Tibial artery (tissue), 4 donors: ENCODE results near the gene AKAP13.

ENCODE experiments used
- DNase-seq, 2 donors: peaks; one replicate each; pipeline ENCODE4 v3.0.0-alpha.2; 2019
- H3K27ac ChIP-seq, 2 donors: fragments of 200-600 bp; sonication (generic) in 1 of 2; 1 replicate in 1 of 2; 2 replicates in 1 of 2; pipeline ENCODE4 v1.5.1; 2018 to 2019; ENCODE audit warnings: mild to moderate bottlenecking in 1 of 2
- H3K27me3 ChIP-seq, 2 donors: fragments of 200-600 bp; sonication (generic) in 1 of 2; one replicate each; pipeline versions ENCODE4 v1.5.1 to v1.6.0; 2016 to 2019
- H3K36me3 ChIP-seq, 3 donors: fragments of 200-600 bp; sonication (generic) in 2 of 3; one replicate each; pipeline ENCODE4 v1.5.1; 2016 to 2019; ENCODE audit warnings: mild to moderate bottlenecking in 2 of 3
- H3K4me1 ChIP-seq, 4 donors: fragments of 200-600 bp; sonication (generic) in 2 of 4; 1 replicate in 3 of 4; 2 replicates in 1 of 4; pipeline ENCODE4 v1.5.1; 2016 to 2019
- H3K4me3 ChIP-seq, 2 donors: fragments of 200-600 bp; sonication (generic) in 1 of 2; 1 replicate in 1 of 2; 2 replicates in 1 of 2; pipeline ENCODE4 v1.5.1; 2018 to 2019; ENCODE audit warnings: mild to moderate bottlenecking in 2 of 2
- H3K9me3 ChIP-seq, 3 donors: fragments of 200-600 bp; sonication (generic) in 1 of 3; one replicate each; pipeline ENCODE4 v1.5.1; 2016 to 2019
- intact Hi-C: fragments of 100-400 bp; cut with DNase I; formaldehyde crosslinking; loops from one replicate; pipeline ENCODE4 v1.15.0; 2023; ENCODE audit warnings: low total_unique reads
- TF ChIP-seq, protein P1 (sequence below), 2 experiments: fragments of 200-600 bp in 1 of 2; fragments of 450-650 bp in 1 of 2; IDR thresholded peaks; one replicate each; pipeline ENCODE4 v1.5.1; 2017 to 2019; ENCODE audit warnings: antibody characterized with exemption in 2 of 2, mild to moderate bottlenecking in 1 of 2, moderate library complexity in 1 of 2

Gene AKAP13

DNA sequence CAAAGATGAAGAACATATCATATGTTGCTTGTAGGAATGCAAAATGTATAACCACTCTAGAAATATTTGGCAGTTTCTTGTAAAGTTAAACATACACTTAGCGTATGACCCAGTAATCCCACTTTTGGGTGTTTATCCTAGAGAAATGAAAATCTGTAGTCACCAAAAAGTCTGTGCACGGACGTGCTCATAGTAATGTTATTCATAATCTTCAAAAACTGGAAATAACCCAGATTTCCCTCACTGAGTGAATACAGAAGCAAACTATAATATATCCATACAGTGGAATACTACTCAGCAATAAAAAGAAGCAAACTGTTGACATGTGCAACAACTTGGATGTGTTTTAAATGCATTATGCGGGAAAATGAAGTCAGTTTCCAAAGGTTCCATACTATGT is 155.9 kb downstream of the AKAP13 start:
- no peak for DNase-seq
- no peaks in the 10 kb centered on the region for H3K27me3 ChIP-seq
- TF ChIP-seq, protein P1, sequence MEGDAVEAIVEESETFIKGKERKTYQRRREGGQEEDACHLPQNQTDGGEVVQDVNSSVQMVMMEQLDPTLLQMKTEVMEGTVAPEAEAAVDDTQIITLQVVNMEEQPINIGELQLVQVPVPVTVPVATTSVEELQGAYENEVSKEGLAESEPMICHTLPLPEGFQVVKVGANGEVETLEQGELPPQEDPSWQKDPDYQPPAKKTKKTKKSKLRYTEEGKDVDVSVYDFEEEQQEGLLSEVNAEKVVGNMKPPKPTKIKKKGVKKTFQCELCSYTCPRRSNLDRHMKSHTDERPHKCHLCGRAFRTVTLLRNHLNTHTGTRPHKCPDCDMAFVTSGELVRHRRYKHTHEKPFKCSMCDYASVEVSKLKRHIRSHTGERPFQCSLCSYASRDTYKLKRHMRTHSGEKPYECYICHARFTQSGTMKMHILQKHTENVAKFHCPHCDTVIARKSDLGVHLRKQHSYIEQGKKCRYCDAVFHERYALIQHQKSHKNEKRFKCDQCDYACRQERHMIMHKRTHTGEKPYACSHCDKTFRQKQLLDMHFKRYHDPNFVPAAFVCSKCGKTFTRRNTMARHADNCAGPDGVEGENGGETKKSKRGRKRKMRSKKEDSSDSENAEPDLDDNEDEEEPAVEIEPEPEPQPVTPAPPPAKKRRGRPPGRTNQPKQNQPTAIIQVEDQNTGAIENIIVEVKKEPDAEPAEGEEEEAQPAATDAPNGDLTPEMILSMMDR (IDR thresholded peaks at IDR 0.05): no peak
- no peaks in the 10 kb centered on the region for H3K9me3 ChIP-seq
- H3K4me3 ChIP-seq: no peak overlapping the region
- peaks cover 0 to 12% (median 7%) of the 10 kb centered on the region in 3 donors for H3K36me3 ChIP-seq
- intact Hi-C loops: loop anchor here (5.0 kb wide), 1 partner anchor 41 kb away; no protein-coding TSS in a partner anchor
- H3K4me1 ChIP-seq: peaks cover 0 to 7% (median 0%) of the 10 kb centered on the region in 4 donors
- H3K27ac ChIP-seq: no peak overlapping the region

DNA sequence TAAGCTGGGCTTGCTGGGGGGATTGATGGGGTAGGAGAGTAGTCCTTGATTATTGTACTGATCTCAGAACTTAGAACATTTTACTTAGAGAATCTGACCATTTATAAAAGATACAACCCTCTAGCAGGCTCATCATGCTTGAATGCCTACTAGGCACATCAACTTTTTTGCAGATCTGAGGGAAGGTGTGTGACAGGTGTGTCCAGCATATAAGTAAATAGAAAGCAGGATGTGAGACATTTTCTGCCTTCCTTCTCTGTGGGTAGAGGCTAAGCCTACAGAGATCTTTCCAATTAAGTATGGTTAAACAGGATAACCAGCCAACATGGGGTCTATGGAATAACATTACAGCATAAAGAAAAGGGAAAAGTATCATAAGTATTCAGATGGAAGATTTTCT is 159.1 kb downstream of the AKAP13 start:
- Histone ChIP-seq H3K4me3 (no peak overlapping the region), H3K27ac (no peak overlapping the region), H3K27me3 (no peaks in the 10 kb centered on the region), H3K36me3 (peaks cover 0 to under 1% (median 0%) of the 10 kb centered on the region in 3 donors), H3K4me1 (peaks cover 0 to 20% (median 2%) of the 10 kb centered on the region in 4 donors), H3K9me3 (no peaks in the 10 kb centered on the region)
- DNase-seq: no peak
- TF ChIP-seq, protein P1 (IDR thresholded peaks at IDR 0.05): no peak
- intact Hi-C loops: loop anchor here (5.0 kb wide), 1 partner anchor 38 kb away; no protein-coding TSS in a partner anchor

DNA sequence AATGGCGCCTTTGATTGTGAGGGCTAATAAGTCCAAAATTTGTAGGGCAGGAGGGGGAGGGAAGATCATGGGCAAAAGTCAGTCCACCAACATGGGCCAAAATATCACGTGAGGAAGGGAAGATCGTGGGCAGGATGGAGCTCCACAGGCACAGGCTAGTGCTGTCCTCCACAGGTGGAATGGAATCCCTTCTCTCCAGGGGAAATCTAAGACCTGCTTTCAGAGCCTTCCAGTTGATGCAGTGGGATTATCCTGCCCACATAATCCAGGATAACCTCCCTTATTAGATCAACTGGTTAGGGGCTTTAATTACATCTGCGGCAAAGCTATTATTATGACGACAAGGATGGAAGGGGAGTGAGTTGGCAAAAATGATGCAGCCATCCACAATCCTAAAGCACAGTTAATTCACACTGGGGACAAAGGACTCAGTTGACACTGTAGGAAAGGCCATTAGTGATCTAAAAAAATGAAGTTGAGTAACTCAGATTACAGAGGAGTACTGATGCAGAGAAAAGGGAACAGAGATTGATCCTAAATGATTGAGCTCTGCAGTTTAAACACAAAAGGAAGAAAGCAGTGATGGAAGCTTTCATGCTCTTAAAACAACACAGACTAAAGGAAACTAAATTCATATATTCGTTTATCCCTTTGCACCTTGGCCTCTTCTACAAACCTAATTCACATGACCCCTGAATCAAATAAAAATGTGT is 159.8 kb downstream of the AKAP13 start:
- no peak for DNase-seq
- intact Hi-C loops: no loop called here
- no peaks in the 10 kb centered on the region for H3K9me3 ChIP-seq
- TF ChIP-seq, protein P1 (IDR thresholded peaks at IDR 0.05): no peak
- no peaks in the 10 kb centered on the region for H3K36me3 ChIP-seq
- H3K27ac ChIP-seq: no peak overlapping the region
- peaks cover 0 to 27% (median 5%) of the 10 kb centered on the region in 4 donors for H3K4me1 ChIP-seq
- no peaks in the 10 kb centered on the region for H3K27me3 ChIP-seq
- H3K4me3 ChIP-seq: no peak overlapping the region

DNA sequence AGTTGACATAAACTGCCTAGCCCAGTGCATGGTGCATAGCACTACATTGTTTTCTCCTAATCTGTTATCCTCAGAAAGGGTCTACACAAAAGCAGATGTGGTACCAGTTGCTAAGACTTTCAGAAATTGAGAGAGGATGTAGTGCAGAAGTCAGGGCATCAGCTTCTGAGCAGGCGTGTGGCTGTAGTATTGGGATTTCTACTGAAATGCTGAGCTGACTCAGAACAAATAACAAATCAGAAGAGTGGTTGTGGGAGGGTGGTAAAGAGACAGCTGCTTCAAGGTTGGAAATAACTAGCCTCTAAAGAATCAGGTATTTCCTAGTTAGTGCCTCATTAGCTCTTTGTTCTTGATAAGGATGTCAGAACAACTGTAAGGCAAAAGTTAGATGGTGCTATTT is 161.3 kb downstream of the AKAP13 start:
- intact Hi-C loops: no loop called here
- TF ChIP-seq, protein P1 (IDR thresholded peaks at IDR 0.05): no peak
- H3K9me3 ChIP-seq: no peaks in the 10 kb centered on the region
- DNase-seq: no peak
- no peak overlapping the region for H3K27ac ChIP-seq
- H3K4me3 ChIP-seq: no peak overlapping the region
- H3K36me3 ChIP-seq: no peaks in the 10 kb centered on the region
- H3K4me1 ChIP-seq: peaks cover 0 to 30% (median 7%) of the 10 kb centered on the region in 4 donors
- no peaks in the 10 kb centered on the region for H3K27me3 ChIP-seq

DNA sequence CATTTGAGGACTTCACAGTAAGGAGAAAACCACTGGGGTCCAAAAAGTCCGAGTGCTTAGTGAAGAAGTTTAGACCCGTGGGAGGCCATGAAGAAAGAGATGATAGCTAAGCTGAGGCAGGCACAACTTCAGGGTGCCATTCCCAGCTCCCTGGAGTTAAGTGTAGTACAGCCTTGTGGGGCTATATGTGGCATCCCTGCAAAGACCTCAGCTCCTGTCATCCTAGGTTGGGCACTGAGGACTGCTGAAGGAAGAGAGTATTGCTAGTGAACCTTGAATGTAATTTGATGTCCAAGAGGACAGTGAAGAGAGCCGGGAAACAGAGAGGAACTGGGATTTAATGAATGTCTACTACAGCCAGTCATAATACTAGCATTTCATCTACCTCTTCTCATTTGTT is 162.1 kb downstream of the AKAP13 start:
- TF ChIP-seq, protein P1 (IDR thresholded peaks at IDR 0.05): no peak
- DNase-seq: no peak
- Histone ChIP-seq H3K36me3 (no peaks in the 10 kb centered on the region), H3K27me3 (no peaks in the 10 kb centered on the region), H3K4me3 (no peak overlapping the region), H3K27ac (no peak overlapping the region), H3K9me3 (no peaks in the 10 kb centered on the region), H3K4me1 (peaks cover 0 to 30% (median 7%) of the 10 kb centered on the region in 4 donors)
- intact Hi-C loops: no loop called here
